HG03442 (cell line): ENCODE measurements around the gene HEPN1.

Experiments used
- ATAC-seq: cut with Tn5 transposase; IDR thresholded peaks from one replicate; pipeline ENCODE4 v1.9.1; 2021; ENCODE audit warnings: mild to moderate bottlenecking, moderate library complexity; ENCODE audit not compliant: unreplicated experiment

The HEPN1 gene

GRCh38 chr11:124884340-124884739 is 34.7 kb upstream of the HEPN1 start:
- ATAC-seq: no peak

GRCh38 chr11:124884869-124885479 is 34.1 kb upstream of the HEPN1 start:
- no peak for ATAC-seq

GRCh38 chr11:124886476-124886875 is 32.6 kb upstream of the HEPN1 start:
- ATAC-seq: no peak

- ATAC-seq: no peak
Measured at GRCh38 chr11:124886978-124887666, 31.9 kb upstream of the HEPN1 start.

GRCh38 chr11:124887667-124888013 is 31.4 kb upstream of the HEPN1 start:
- ATAC-seq: no peak

GRCh38 chr11:124889191-124890091 is 29.6 kb upstream of the HEPN1 start:
- no peak for ATAC-seq

GRCh38 chr11:124890151-124890550 is 28.9 kb upstream of the HEPN1 start:
- ATAC-seq: no peak

- ATAC-seq: no peak
Measured at GRCh38 chr11:124890683-124891372, 28.2 kb upstream of the HEPN1 start.

GRCh38 chr11:124891373-124891861 is 27.6 kb upstream of the HEPN1 start:
- ATAC-seq: no peak

- ATAC-seq: no peak
Measured at GRCh38 chr11:124892146-124892545, 26.9 kb upstream of the HEPN1 start.

GRCh38 chr11:124892750-124893454 is 26.1 kb upstream of the HEPN1 start:
- no peak for ATAC-seq

- ATAC-seq: no peak
Measured at GRCh38 chr11:124893781-124894401, 25.2 kb upstream of the HEPN1 start.

GRCh38 chr11:124894606-124895430 is 24.2 kb upstream of the HEPN1 start:
- no peak for ATAC-seq

GRCh38 chr11:124895471-124895971 is 23.5 kb upstream of the HEPN1 start:
- no peak for ATAC-seq

GRCh38 chr11:124896071-124896750 is 22.8 kb upstream of the HEPN1 start:
- no peak for ATAC-seq

- no peak for ATAC-seq
Measured at GRCh38 chr11:124896821-124897391, 22.1 kb upstream of the HEPN1 start.

GRCh38 chr11:124897674-124898262 is 21.3 kb upstream of the HEPN1 start, which contains the start of gene ROBO4:
Gene ROBO4, minus strand, starts transcription at chr11:124897865. Its CDS starts 70 bp downstream, at chr11:124897795.
- no peak for ATAC-seq
